GM19438 (cell line): ENCODE data around the gene METTL1.
A peak's percentile ranks its signal among the peaks of the same experiment; 100 is the strongest.

Source experiments
- ATAC-seq: cut with Tn5 transposase; IDR thresholded peaks from one replicate; pipeline ENCODE4 v1.9.1; 2021; ENCODE audit warnings: low read depth; ENCODE audit not compliant: unreplicated experiment

Gene METTL1

DNA sequence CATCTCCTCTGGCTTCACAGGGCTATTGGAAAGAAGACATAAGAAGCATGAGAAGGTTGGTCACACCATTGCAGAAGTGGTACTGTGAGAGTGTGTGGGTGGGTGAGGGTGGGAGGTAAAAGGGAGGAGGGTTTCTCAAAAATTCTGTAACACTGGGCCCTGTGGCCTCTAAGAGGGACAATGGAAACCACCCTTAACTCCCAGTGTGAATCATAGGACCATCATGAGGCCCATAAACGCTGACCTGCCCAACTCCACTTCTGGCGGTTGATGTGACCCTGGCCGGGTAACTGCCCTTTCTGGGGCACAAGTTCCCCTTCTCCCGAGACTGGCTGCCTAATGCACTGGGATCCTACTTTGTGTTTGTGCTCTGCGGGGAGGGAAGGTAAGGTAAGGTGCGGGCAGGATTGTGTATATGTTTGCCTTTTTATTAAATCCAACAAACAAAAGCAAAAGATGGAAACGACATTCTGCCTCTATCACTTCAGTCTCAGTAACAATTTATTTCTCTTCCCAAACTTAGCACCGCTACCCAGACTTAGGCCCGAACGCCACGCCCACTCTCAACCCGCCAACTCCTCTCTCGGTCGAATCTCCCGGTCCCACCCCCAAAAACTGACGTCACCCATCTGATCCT is 551 bp downstream of the METTL1 start:
- ATAC-seq: peak; percentile 70

DNA sequence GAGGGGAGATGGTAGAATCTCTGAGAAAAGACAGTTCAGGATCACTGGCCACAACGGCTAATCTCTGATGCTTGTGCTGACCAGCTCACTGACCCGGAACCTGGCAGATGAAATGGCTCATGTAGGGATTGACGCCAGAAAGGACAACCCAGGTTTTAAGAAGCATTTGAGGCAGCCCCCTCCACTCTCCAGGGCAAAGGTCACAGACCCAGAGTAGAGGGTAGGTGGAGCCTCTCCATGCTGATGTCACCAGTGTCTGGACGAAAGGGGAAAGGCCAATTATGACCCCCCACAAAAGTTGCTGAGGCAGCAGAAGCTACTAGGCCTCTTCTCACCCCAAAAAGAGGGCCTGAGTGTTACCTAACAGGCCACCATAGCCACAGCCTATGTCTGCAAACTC is 1.2 kb downstream of the METTL1 start:
- ATAC-seq: no peak

DNA sequence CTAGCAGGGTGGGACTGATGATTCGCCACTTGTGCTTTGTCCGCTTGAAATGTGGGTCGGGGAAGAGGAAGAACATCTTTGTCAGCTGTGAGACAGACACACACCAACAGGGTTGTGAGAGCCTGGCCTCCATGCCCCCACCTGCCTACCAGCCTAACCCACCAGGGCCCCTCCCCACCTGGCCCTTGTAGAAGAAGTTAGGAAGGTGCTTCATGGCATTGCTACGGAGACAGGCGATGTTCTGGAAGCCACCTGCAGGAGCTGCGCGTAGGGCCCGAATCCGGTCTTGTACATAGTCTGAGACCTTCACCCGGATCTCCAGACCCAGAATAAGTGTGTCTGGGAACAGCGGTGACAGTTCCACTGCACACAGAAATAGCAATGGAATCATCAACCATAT is 2.3 kb downstream of the METTL1 start:
- no peak for ATAC-seq

DNA sequence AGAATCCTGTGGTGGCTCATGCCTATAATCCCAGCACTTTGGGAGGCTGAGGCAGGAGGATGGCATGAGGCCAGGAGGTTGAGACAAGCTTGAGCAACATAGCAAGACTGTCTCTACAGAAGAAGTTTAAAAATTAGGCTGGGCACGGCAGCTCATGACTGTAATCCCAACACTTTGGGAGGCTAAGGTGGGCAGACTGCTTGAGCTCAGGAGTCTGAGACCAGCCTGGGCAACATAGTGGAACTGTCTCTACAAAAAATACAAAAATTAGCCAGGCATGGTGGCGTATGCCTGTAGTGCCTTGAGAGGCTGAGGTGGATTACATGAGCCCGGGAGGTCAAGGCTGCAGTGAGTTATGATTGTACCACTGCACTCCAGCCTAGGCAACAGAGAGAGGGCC is 4.0 kb downstream of the METTL1 start:
- ATAC-seq: no peak

DNA sequence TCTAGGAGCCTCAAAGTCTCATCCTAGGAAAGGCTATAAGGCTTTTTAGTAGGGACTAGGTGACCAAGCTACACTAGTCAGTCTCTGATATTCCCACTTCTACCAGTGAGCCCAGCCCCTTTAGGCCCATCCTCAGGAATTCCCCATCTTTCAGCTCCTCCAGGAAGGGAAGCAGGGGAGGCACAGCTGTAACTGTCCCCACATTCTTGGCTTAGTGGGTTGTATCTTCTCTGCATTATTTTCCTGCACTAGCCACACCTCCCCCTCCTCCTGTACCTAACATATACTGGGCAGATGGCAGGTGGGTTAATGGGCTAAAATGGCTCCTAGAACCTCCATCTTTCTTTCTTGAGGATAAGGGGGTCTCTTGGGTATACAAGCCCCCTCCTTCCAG is 4.6 kb downstream of the METTL1 start:
- no peak for ATAC-seq

DNA sequence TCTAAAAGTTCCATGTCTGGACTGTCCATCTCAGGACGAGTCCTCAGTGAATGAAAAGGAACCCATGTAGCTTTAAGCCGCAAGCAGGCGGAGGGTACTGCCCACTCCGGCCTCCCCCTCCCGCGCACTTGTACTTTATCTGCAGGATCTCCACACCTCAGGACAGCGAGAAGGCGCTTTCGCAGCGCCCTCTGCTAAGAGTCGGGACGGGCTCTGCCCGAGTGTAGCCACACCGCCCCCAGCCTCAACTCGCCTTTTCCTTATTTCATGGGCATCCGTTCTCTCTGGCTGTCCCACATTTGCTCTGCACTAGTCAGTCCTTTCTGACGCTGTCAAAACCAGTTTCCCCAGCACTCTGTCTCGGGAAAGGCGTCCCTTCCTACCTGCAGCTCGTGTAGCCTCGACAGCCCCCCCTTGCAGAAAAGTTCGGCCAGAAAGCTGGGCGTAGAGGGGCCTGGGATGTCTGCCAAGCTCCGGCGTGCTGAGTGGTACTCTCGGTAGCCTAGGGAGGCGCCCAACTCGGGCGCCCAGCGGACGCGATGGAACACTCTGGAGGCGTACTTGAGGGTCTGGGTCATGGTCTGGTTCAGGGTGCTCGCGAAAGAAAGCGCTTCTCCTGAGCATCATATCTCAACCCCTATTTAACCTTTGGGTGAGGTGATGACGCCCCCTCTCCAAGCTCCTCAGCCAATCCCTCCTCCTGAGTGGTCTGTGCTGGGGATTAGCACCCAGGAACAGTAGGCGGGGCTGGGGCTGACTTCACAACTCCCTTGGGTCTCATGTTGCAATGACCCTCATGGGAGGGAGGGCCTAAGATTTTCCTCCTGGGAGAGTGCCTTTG is 5.2 kb downstream of the METTL1 start, which contains the start of gene CYP27B1:
TSS of gene CYP27B1 (minus strand) at position 615 of the 841 bp plus-strand sequence. CDS start at position 578, 37 bp downstream.
- no peak for ATAC-seq

DNA sequence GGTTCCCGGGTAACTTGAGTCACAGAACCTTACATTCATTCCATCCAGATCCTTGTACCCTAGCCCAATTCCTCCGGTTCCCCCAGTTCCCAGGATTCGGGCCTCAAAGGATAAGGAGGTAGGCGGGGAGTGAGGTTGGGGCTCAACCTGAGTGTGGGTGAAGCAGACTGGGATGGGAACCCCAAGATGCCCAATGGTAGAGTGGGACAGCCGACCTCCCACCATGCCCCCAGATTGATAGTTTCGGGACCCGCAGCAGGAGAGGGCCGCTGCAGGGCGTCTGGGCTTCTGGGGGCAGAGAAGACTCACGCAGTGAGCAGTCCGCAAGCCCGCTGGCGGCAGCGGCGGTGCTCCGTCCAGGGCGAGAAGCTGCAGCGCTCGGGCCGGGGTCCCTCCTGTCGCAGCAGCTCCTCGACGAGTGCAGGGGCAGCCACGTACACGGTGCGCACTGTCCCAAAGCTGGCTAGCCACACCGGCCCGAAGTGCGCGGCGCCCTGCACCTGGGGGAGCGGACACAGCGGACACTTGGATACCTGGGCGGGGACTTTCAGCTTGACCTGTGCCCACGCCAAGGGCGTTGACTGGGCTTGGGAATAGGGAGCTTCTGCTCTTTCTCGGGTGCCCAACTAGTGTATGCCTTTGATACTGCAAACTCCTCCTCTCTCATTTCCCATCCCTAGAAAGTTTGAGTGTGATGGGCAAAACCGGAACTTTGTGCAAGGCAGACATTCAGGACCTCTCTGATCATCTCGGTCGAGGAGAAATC is 6.0 kb downstream of the METTL1 start:
- peak; percentile 7 for ATAC-seq

DNA sequence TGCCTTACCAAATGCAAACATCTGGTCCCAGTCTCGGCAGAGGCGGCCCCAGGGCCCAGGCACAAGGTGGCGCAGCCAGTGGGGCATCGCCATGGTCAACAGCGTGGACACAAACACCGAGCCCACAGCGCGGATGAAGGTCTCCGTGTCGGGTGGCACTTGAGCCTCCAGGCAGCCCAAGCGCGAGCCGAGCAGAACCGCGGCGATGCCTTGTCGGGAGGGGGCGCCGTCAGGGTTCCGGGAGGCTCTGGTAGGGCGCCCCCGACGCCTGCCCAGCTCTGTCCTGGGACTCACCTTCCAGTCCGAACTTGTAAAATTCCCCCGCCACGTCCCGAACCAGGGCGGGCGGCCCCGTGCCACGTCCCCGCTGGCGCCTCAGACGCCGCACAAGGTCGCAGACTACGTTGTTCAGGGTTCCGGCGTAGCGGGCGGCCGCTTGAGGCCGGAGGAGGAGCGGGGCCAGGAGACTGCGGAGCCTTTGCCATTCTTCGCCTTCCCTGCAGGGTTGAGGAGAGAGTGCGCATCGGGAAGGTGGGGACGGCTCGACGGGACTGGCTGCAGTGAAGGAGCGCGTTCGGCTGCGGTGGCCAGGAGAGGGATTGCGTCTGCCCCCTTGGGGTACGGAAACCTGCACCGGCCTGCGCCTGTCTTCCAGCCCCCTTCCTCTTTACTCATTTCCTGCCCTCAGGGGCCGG is 6.8 kb downstream of the METTL1 start:
- peak; percentile 62 for ATAC-seq

DNA sequence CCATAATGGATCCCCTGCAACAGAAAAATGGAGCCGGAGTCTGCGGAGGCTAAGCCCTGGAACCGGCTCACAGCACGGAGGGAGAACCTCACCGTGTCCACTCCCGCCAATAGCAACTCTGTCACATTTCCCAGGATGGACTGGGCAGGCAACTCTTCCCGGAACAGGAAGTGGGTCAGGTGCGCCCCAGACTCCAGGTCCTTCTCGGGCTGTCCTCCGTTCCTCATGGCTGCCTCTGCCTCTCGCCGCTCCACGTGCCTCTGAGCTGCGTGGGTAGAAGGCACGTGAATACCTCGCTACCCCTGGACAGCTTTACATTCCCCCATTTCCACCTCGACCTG is 7.3 kb downstream of the METTL1 start:
- ATAC-seq: no peak

DNA sequence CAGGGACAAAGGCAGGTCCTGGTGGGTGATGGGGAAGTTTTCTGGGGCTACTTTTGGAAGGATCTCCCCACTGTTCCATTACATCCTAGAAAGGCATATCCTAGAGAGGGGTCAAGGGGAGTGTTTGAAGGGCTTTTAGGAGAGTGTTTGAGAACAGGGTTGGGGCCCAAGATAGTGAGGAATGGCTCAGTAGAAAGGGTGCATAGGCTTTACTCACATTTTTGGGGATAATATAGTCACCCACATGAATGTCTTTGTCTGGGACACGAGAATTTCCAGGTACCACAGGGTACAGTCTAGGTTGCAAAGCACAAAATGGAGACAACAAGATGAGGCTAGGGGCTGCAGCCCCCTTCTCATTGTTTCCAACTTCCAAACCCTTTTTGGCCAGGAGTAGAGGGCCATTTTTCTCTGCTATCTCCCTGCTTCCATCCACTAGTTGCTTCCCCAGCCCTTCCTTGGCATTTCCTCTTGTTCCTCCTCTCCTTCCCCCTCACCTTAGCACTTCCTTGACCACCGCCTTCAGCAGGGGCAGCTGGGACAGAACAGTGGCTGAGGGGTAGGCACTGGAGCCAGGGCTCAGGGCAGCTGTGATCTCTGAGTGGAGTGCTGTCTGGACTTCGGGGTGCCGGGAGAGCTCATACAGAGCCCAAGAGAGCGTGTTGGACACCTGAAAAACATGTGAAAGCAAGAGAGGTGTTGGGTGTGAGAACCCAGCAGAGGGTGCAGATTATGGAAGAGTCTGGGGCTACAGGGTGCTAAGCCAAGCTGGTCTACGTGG is 7.8 kb downstream of the METTL1 start:
- no peak for ATAC-seq

DNA sequence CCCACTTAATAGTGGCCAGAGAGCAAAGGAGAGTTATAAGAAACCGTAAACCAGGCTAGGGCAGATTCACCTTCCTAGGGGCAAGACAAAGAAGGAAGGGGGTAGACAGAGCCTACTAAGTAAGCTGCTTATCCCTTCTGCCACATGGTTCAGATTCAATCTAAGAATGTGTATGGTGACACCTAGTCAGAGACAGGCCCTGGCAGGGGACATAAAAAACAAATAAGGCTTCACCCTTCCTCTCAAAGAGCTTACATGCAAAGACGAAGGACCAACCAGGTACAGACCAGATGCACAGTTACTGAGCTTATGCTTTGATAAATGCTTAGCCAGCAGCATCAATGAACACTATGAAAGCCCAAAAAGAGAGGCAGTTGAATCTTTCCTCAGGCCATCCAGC is 9.4 kb downstream of the METTL1 start:
- no peak for ATAC-seq

DNA sequence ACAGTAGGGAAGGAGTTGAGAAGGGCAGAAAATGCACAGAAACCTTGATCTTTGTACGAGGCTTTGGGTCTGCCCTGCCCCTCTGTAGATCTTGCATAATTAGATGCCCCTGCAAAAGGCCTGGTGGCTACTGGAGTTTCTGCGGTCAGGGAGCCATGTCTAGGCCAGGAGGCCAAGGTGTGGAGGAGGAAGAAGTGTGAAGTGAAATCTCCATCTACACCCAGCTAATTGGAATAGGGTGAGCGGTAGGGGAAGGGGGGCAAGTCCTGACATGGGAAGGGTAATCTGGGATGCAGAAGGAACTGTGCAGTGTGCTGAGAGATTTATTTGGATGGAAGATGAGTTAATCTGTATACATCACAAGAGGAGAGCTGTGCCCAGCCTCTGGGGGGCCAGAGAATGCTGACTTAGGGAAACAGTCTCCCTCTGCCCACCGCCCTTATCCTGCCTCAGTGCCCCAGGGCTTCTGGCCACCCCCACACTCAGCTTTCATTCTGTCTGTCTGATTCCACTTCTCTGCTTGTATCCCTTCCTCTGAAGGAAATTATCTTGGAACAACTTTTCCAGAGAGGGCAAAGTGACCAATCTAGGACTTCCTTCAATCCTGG is 10.4 kb downstream of the METTL1 start:
- ATAC-seq: no peak

DNA sequence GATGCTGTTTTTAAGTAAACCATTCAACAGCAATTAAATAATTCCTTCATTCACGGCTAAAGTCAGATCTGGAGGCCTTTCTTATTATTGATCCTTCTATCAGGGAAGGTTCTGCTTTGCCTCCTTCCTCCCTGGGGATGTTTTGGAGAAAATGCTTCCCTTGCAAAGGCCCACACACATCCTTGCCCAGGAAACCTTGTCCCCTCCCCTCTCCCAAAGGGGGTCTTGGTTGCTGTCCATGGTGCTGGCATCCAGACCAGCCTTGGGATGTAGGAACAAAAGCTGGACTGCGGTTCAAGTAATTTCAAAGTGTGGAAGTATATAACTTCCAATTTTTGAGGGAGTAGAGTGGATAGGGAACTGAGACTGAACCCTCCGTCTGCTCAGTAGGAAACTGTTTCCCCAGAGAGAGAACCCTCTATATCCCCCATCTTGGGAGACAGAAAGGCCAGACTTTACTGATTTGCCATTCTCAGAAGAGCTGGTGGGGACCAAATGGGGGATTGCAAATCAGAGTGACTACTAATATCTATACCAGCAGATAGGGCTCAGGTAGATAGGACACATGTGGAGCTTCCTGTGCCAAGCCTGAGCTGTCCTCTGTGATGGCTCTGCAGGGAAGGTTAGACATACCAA is 11.4 kb downstream of the METTL1 start:
- no peak for ATAC-seq

DNA sequence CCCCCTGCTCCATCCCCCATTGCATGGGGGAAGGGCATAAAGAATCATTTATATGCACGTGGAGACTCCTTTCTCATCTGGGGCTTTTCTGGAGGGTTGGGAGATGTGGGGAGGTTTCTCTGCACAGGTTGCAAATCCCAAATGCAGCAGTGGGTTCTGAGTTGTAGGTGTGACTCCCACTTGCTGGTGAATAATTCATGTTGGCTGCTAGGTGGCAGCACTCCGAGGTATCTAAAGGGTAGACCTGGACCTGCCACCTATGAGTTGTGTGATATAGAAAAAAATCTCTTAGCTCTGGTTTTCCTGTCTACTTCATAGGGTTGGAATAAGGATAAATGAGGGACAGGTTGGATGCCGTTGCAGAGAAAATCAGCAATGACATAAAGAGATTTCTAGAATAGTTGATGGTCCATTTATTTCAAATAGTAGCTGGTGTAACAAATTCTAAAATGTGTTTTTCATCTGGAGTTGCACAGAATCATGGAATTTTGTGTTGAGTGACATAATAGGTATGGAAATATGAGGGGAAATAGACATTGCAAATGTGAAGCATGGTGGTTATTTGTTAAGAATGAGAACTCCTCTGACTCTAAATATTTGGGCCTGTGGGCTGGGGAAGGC is 12.4 kb downstream of the METTL1 start:
- ATAC-seq: no peak

DNA sequence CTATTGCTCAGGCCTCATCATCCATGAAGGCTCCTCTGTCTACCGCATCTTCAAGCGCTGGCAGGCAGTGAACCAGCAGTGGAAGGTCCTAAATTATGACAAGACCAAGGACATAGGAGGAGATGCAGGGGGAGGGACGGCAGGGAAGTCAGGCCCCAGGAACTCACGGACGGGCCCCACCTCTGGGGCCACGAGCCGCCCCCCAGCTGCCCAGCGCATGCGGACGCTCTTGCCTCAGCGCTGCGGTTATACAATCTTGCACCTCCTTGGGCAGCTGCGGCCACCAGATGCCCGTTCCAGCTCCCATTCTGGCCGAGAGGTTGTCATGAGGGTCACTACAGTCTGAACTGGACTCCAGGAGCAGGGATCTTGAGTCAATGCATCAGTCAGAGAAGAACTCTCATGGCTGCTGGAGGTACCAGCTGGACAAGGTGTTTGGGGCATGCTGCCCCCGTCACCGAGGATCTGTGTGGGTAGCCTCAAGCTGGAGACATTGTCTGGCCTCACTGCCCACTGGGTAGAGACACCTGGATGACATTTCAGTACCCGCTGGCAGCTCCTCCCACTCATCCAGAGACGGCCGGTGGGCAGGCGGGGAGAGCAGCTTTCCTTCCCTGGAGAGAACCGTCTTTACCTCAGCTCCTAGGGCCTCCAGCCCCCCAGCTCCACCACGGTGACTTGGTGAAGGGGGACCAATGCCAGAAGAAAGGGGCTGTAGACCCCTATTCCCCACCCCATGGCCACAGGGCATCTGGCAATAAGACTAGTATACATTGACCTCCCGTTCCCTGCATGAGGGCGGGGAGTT is 13.1 kb downstream of the METTL1 start:
- no peak for ATAC-seq

DNA sequence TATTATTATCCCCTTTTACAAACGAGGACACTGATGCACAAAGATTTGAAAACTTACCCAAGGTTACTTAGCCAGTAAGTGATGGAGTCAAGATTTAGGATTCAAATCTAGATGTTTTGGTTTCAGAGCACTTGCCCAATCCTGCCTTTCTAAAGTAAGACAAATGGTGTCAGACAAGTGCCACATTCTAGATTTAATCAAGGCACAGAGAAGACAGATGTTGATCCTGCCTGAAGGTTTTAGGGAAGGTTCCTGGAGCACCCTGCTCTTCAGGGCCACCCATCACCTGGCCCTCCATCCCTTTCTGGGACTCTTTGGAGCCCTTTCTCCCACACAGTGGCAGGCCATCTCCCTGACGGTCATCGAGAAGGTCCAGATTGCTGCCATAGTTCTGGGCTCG is 14.1 kb downstream of the METTL1 start:
- ATAC-seq: no peak

DNA sequence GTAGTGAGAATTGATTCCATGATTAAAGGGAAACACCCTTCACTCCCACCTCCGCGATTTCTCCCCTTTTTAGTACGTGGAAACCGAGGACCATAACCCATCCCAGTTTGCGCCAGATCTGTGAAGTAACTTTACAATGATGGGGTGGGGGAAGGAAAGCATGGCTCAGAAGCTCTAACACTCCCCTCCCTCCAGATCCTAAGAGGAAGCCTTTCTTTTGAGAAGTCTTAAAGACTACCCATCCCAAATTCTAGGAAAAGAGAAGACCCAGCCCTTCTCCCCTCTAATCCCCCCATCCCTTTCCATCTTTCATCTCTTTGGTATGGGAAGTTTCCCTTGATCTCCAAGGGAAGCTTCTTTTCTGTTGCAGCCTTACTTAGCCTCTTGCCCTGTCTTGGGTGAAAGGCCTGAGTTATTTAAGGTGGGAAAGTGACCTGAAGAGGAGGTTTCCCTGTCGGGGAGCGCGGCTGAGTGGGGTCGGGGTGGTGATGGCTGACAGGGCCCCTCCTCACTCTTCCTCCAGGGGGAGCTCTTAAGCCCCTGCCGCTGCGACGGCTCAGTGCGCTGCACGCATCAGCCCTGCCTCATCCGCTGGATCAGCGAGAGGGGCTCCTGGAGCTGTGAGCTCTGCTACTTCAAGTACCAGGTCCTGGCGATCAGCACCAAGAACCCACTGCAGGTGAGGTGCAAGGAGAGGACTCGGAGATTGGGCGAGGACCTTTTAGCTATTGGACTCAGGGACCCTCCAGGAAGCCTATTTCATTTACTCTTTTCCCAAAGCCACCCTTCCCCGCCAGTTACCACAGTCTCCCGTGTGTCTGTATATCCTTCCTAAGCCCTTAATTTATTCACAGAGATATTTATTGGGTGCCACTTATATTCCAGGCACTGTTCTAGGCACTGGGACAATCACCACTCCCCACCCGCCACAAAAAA is 15.2 kb downstream of the METTL1 start:
- ATAC-seq: no peak
